Measurements from ENCODE around the gene CACFD1. TPM values are rescaled to one million over a fixed set of nuclear protein-coding genes. Genes with fewer than 3 reads are reported as not detected.
A peak's percentile ranks its signal among the peaks of the same experiment; 100 is the strongest.

Gene CACFD1
- total and polyA plus RNA-seq, 9 of the 15 experiments (the other 6 are each of a cell fraction or from before 2014, with no cell fraction given): 0.11 to 1.4 (median 1.1) TPM; not detected in 2

GRCh38 chr9:133506653-133507038 lies 46.9 kb downstream of the CACFD1 start (continued):
- TF ChIP-seq ETS1 (conservative IDR thresholded peaks at IDR 0.05; ENCODE audit: control insufficient read depth, low read depth, low read length) (no peak), MED1 (CRISPR knock-in tag; IDR thresholded peaks at IDR 0.05; ENCODE audit: borderline replicate concordance) (no peak), MCM5 (IDR thresholded peaks at IDR 0.05; ENCODE audit: low read depth) (no peak), ZNF76 (CRISPR knock-in tag; IDR thresholded peaks at IDR 0.05; ENCODE audit: borderline replicate concordance) (no peak), JUNB (CRISPR knock-in tag; conservative IDR thresholded peaks at IDR 0.05) (no peak), PHF8 (IDR thresholded peaks at IDR 0.05; ENCODE audit: borderline replicate concordance, low read length) (no peak), ZNF282 (CRISPR knock-in tag; IDR thresholded peaks at IDR 0.05) (no peak), ETV1 (tag; conservative IDR thresholded peaks at IDR 0.05; ENCODE audit: low read depth) (no peak), ZNF24 (IDR thresholded peaks at IDR 0.05) (no peak), EP400 (IDR thresholded peaks at IDR 0.05) (no peak), ZBTB33 (CRISPR knock-in tag; IDR thresholded peaks at IDR 0.05) (no peak; the same call in none of the 2 replicates), NR2C1 (IDR thresholded peaks at IDR 0.05) (no peak), NR2C1 (tag; IDR thresholded peaks at IDR 0.05) (peak; percentile 38; the same call in 1 of the 2 replicates), ZNF586 (CRISPR knock-in tag; conservative IDR thresholded peaks at IDR 0.05) (no peak), BRF2 (IDR thresholded peaks at IDR 0.05; ENCODE audit: borderline replicate concordance, insufficient read depth, insufficient read length) (no peak), ZBTB7A (IDR thresholded peaks at IDR 0.05; ENCODE audit: borderline replicate concordance, control insufficient read depth, low read depth, low read length) (no peak), IRF2 (CRISPR knock-in tag; IDR thresholded peaks at IDR 0.05) (no peak), CBFA2T3 (IDR thresholded peaks at IDR 0.05) (peak; percentile 56), TCF3 (CRISPR knock-in tag; IDR thresholded peaks at IDR 0.05) (peak; percentile 60; the same call in 1 of the 2 replicates), ZBTB1 (CRISPR knock-in tag; IDR thresholded peaks at IDR 0.05; ENCODE audit: borderline replicate concordance, low read depth) (0 out of 2 replicates have a peak, but pooled peaks have one; percentile 63), NFYB (IDR thresholded peaks at IDR 0.05; ENCODE audit: extremely low read depth, insufficient read length) (no peak), SP1 (CRISPR knock-in tag; IDR thresholded peaks at IDR 0.05) (0 out of 2 replicates have a peak, but pooled peaks have one; percentile 24), NONO (IDR thresholded peaks at IDR 0.05; ENCODE audit: low read depth in 2 of 2, low read length in 1 of 2) (no peak), POLR2AphosphoS5 (IDR thresholded peaks at IDR 0.05; ENCODE audit: control insufficient read depth, insufficient read depth, low read depth, low read length) (no peak), ZNF184 (CRISPR knock-in tag; IDR thresholded peaks at IDR 0.05) (no peak), FOSL1 (tag; conservative IDR thresholded peaks at IDR 0.05) (peak; percentile 78), ZNF780A (CRISPR knock-in tag; IDR thresholded peaks at IDR 0.05) (no peak), RFX1 (IDR thresholded peaks at IDR 0.05) (no peak)
